Measurements from ENCODE around the gene MAB21L4.

Gene MAB21L4

GRCh38 chr2:240839152-240840143, 56.5 kb downstream of the MAB21L4 start:
- DNase-seq (ENCODE audit: low read depth in 1 of 2, low spot score in 1 of 2), result no peak

GRCh38 chr2:240837621-240838020, 58.3 kb downstream of the MAB21L4 start:
- no peak for DNase-seq (ENCODE audit: low read depth in 1 of 2, low spot score in 1 of 2)

GRCh38 chr2:240836781-240837467, 59.0 kb downstream of the MAB21L4 start:
- DNase-seq (ENCODE audit: low read depth in 1 of 2, low spot score in 1 of 2), result no peak
